ENCODE measurements around the gene VRK1.
A peak's percentile ranks its signal among the peaks of the same experiment; 100 is the strongest.

VRK1 gene, protein sequence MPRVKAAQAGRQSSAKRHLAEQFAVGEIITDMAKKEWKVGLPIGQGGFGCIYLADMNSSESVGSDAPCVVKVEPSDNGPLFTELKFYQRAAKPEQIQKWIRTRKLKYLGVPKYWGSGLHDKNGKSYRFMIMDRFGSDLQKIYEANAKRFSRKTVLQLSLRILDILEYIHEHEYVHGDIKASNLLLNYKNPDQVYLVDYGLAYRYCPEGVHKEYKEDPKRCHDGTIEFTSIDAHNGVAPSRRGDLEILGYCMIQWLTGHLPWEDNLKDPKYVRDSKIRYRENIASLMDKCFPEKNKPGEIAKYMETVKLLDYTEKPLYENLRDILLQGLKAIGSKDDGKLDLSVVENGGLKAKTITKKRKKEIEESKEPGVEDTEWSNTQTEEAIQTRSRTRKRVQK

DNA sequence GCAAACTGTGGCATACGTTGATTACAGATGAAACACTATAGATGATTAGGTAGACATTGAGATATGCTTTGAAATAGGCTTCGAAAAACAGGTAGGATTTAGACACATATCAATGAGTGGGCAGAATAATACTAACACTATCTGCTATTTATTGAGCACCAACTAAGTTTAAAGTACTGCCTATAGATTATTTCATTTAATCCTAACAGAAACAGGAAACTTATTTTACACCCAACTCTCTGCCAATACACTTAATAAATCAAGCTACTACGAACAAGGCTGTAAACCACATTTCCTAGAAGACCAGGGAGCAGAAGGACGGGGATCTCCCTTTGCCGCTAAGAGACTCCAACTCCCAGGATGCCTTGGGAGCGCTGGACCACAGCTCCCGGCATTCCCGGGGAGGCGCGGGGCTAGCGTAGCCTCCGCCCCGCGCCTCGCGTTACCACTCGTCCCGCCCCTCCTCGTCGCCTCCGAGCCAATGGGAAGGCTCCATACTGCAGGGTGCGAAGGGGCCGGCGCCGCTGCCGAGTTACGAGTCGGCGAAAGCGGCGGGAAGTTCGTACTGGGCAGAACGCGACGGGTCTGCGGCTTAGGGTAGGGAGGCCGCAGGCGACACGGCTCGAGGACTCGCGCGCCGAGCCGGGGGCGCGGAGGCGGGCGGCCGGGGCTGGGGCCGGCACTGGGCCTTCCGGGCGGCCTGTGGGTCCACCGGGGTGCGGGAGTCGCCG lies at the start of gene VRK1:
TSS of gene VRK1 (plus strand) at position 532 of the 731 bp plus-strand sequence. CDS start 36,090 bp downstream, outside the sequence.
- TF ChIP-seq, protein P1, sequence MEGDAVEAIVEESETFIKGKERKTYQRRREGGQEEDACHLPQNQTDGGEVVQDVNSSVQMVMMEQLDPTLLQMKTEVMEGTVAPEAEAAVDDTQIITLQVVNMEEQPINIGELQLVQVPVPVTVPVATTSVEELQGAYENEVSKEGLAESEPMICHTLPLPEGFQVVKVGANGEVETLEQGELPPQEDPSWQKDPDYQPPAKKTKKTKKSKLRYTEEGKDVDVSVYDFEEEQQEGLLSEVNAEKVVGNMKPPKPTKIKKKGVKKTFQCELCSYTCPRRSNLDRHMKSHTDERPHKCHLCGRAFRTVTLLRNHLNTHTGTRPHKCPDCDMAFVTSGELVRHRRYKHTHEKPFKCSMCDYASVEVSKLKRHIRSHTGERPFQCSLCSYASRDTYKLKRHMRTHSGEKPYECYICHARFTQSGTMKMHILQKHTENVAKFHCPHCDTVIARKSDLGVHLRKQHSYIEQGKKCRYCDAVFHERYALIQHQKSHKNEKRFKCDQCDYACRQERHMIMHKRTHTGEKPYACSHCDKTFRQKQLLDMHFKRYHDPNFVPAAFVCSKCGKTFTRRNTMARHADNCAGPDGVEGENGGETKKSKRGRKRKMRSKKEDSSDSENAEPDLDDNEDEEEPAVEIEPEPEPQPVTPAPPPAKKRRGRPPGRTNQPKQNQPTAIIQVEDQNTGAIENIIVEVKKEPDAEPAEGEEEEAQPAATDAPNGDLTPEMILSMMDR (conservative IDR thresholded peaks at IDR 0.05; ENCODE audit: control insufficient read depth, insufficient read depth, low read depth, low read length), result no peak
- DNase-seq (ENCODE audit: low read depth), result peak; percentile 91
- H3K4me3 ChIP-seq (ENCODE audit: control insufficient read depth, low read depth, low read length), result peak within 1 kb of the TSS; percentile 82

DNA sequence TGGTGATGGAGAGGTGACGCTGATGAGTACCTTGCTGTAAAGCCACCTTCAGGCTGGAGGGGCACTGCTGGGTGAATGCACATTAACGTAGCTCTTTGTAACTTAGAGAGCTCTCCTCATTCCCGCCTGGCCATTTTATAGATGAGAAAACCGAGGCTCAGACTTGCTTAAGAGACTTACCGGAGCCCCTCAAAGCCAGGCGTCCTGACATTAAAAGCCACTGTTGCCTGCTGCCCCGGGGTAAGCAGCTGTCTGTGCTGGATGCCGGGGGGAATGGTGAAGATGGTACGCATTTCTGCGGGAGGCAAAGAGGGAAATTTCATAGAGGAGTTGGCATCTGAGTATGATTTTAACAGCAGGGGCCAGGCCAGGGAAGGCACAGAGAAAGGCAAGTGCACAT lies 49.6 kb upstream of the VRK1 start:
- no peak for DNase-seq (ENCODE audit: low read depth)
- TF ChIP-seq, protein P1 (conservative IDR thresholded peaks at IDR 0.05; ENCODE audit: control insufficient read depth, insufficient read depth, low read depth, low read length), result no peak
- no peak overlapping the region for H3K4me3 ChIP-seq (ENCODE audit: control insufficient read depth, low read depth, low read length)

DNA sequence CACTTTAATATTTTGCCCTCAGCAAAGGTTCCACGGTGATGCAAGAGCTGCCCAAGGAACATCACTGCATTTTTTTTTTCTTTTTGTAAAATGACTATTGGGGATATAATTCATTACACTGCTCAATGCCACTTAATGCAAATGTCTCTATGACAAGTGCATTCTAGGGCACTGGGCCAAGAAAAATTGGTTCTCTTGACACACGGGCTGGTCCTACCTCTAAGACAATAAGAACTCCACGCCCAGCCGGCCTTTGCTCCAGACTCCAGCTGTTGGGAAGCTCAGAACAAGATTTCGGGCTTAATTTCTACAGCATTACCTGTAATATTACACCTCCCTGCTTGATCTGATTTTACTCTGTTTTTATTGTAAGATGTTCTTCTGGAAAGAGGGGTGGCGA lies 48.8 kb upstream of the VRK1 start:
- no peak for DNase-seq (ENCODE audit: low read depth)
- TF ChIP-seq, protein P1 (conservative IDR thresholded peaks at IDR 0.05; ENCODE audit: control insufficient read depth, insufficient read depth, low read depth, low read length), result no peak
- no peak overlapping the region for H3K4me3 ChIP-seq (ENCODE audit: control insufficient read depth, low read depth, low read length)

DNA sequence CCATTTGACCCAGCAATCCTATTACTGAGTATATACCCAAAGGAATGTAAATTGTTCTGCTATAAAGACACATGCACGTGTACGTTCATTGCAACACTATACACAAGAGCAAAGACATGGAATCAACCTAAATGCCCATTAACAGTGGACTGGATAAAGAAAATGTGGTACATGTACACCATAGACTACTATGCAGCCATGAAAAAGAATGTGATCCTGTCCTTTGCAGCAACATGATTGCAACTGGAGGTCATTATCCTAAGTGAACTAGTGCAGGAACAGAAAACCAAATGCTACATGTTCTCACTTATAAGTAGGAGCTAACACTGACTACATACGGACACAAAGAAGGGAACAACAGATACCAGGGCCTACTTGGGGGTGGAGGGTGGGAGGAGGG lies 45.7 kb upstream of the VRK1 start:
- H3K4me3 ChIP-seq (ENCODE audit: control insufficient read depth, low read depth, low read length), result no peak overlapping the region
- no peak for DNase-seq (ENCODE audit: low read depth)
- TF ChIP-seq, protein P1 (conservative IDR thresholded peaks at IDR 0.05; ENCODE audit: control insufficient read depth, insufficient read depth, low read depth, low read length), result no peak

DNA sequence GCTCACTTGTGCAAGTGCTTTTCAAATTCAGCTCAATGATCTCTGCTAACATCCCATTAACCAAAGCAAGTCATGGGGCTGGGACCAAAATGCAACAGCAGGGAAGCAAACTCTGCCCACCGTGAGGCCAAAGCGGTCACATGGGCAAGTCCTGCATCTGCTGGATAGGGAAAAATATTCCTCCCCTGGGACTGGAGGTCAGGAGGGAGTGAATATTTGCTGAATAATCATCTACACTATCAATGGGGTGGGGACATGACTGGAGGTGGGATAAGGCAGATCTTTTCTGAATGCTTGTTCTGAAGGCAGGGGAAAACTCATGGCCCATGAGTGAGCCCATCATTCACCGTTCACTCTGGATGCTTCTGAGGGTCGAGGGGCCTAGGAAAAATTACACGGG lies 45.1 kb upstream of the VRK1 start:
- DNase-seq (ENCODE audit: low read depth), result no peak
- no peak overlapping the region for H3K4me3 ChIP-seq (ENCODE audit: control insufficient read depth, low read depth, low read length)
- TF ChIP-seq, protein P1 (conservative IDR thresholded peaks at IDR 0.05; ENCODE audit: control insufficient read depth, insufficient read depth, low read depth, low read length), result no peak

DNA sequence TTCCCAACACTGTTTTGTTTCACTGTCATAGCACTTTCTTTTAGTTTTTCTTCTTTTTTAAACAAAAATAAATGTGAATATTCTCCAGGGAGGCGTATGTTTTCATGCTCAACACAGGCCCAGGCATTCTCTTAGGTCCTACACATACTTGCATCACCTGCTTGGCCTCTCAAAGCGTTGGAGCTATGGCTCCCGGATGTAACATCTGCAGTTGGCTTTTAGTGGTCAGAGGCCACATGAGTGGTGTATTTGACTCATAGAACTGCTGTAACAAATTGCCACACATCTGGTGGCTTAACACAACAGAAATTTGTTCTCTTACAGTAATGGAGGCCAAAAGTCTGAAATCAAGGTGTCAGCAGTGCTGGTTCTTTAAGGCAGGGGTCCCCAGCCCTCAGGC lies 44.6 kb upstream of the VRK1 start:
- TF ChIP-seq, protein P1 (conservative IDR thresholded peaks at IDR 0.05; ENCODE audit: control insufficient read depth, insufficient read depth, low read depth, low read length), result no peak
- H3K4me3 ChIP-seq (ENCODE audit: control insufficient read depth, low read depth, low read length), result no peak overlapping the region
- peak; percentile 71 for DNase-seq (ENCODE audit: low read depth)

Data from fibroblast of mammary gland (primary cell).